GM19240 (cell line): ENCODE measurements around the gene SLC44A5.
"Not testable (repeated sequence)": the region's sequence is repeated elsewhere in the genome, so short reads cannot be mapped to it uniquely, and the experiment has no call there.

ENCODE experiments used
- DNase-seq: peaks from one replicate; pipeline ENCODE4 v3.0.0; 2011; ENCODE audit warnings: low spot score; ENCODE audit not compliant: insufficient read length

The SLC44A5 gene

DNA sequence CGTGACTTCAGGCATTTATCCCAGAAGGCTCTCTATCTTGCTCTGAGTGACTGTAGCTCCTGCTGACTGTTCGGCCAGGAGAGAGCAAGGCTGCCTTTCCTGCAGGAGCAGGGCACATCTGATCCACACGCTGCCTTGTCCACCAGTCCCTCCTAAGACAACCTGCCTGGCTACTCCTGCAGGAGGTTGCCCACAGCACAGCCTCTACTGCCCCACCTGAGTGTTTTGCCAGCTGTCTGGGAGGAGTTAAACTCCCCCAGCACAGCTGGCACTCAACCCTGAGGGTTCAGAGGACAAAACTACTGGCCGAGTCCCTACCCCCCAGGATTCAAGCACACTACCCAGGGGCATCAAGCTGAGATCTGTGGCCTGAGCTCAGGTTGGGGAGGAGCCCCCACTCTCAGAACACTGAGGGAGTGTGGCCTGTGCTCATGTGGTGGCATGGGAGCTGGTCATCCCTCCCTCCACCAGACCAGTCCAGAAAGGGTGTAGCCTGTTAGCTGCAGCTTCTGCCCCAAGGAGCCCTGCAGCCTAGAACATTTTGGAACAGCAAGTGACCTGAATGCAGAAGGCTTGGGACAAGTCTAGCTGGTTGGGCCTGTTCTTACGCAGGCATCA is 237.3 kb downstream of the SLC44A5 start:
- no peak for DNase-seq

DNA sequence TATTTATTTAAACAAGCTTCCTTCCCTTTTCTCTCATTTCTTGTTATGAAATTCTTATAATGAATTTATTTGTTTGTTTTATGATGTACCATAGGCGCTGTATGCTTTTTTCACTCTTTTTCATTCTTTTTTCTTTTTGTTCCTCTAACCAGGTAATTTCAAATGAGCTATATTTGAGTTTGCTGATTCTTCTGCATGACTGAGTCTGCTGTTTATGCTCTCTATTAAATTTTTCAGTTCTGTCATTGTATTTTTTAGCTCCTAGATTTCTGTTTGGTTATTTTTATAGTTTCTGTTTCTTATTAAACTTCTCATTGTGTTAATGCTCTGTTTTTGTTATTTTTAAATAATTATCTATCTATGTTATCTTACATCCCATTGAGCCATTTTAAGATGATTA is 244.3 kb downstream of the SLC44A5 start:
- no peak for DNase-seq

DNA sequence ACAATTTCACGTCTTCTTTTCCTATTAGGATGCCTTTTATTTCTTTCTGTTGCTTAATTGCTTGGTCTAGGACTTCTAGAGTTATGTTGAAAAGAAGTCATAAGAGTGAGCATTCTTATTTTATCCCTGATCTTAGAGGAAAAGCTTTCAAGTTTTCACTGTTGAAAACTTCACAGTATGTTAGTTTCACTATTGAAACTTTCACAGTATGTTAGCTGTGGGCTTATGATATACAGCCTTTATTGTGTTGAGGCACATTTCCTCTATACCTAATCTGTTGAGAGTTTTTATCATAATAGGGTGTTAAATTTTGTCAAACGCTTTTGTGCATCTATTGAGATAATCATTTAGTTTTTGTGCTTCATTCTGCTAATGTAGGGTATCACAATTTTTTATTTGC is 249.7 kb downstream of the SLC44A5 start:
- no peak for DNase-seq

DNA sequence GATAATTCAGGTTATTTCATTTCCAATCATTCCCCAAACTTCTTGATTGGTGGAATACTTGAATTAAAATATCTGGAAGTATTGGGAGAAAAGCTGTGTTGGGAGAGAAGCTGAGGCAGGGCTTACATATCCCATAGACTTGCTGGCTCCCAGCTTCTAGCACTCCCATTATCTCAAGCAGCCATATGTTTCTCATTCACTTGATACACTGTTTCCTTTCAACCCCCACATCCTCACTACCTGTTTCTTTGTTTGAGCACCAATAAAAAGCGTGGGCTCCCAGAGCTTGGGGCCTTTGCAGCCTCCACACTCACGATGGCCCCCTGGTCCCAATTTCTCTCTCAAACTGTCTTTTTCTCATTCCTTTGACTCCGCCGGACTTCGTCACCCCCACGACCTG is 256.6 kb downstream of the SLC44A5 start:
- not testable (repeated sequence) for DNase-seq

DNA sequence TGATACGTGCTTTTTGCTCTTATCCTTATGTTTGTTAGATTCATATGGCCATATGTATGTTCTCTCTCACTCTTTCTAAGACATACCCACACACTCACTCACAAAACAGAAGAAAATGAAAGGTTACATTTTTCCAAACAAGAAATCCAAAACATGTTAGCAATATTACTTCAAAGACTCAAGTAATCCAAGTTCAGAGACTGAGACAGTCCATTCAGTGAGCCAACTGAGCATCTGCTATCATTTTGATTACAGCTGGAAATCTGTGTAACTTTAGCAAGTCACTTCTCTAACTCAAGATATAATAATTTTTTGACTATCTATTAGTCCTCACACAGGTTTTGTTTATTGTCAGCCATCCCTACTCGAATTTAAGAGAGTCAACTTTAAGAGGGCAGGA is 257.9 kb downstream of the SLC44A5 start:
- no peak for DNase-seq

DNA sequence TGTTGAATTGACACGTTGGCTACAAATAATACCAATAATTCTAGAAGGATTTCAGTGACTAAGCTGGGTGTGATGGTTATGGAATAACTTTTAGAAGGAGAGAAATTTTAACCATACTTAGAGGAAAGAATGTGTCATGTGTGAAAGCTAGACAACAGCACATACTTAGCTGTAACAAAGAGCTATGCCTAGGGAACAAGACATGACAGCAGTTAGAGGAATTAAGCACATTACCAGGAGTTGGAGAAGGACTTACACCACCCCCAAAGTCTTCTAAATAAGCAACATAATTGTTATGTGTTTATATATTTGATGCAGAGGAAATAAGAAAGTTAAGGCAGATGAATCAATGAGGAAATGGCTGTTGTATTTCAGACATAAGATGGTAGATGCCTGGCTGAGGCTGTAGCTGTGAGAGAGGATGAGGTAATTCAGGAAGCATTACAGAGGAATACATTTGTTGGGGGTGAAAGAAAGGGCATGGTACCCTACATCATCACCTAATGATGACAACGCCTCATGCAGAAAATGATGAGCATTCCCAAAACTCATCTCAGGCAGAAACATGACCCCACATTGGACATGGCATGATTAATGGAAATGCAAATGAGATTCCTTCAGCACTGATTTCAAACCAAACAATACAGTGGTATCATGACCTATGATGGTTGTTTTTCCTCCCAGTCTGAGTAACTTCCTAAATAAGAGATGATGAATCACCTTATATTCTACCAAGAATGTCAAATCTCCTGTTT is 265.2 kb downstream of the SLC44A5 start:
- no peak for DNase-seq

DNA sequence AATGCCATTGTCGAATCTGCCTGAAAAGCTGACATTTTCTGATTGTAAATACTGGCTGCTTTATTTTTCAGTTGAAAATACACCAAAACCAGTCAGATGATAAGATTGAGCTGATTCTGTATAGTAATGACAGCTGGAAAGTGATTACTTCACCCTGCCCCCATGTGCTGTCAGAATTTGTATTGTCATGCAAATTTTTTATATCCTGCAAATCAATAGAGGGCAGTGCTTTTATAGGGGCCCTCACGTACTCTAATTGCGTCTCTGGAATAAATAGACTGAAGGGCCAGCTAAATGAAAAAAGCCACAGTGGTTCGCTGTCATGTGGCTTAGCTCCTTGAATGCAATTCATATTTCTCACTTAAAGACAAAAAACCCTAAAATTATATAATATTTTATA is 268.1 kb downstream of the SLC44A5 start:
- no peak for DNase-seq

DNA sequence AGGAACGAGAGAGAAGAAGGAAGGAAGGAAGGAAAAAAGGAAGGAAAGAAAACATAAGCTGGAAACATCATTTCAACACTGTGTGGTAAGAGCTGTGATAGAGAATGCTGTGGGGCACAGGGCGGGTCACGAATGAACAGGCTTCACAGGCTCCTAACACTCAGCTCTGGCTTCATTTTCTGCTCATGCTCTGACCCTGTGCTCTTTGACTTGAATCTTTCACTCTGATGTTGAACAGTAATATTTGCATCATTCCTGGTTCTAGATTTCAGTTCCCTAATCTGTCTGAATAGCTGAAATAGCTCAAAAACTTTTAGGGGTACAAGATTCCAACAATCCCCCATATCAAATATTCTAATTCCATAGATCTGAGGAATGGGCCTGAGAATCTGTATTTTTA is 269.4 kb downstream of the SLC44A5 start:
- DNase-seq, result no peak

DNA sequence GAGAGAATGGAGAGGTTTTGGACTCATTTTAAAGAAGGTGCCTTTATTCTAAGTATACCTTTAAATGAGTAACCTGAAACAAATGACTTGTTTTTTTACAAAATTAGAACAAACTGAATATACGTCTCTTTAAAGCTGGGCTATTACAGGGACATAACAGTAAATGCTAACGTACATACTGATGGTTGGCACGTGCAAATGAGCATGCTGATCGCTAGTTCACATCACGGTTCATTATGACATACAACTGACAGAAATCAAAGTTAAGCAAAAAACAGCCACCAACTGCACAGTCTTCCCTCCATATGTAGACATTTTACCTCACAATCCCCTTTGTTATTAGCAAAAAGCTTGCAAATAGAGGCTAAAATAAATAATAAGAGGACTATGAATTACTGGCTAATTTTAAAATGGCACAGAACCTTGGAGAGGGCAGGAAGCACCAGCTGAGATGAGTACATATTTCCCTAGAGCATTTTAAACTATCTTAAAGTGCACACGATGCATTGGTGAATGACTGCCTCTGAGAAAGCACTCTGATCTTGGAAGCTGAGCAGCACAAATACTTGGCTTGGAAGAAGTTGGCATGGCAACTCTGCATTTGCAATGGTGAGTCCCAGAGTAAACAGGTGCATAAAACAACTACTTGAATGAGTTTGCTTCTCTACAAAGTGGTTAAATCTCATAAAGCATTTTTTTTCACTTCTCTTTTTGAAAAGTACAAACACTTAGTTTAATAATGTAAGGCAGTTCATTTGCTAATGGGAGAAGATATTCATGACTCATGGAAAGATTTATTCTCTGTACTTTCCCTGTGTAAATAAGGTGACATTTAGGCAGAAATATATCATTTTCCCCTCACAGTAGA is 272.1 kb downstream of the SLC44A5 start:
- peak; percentile 4 for DNase-seq

DNA sequence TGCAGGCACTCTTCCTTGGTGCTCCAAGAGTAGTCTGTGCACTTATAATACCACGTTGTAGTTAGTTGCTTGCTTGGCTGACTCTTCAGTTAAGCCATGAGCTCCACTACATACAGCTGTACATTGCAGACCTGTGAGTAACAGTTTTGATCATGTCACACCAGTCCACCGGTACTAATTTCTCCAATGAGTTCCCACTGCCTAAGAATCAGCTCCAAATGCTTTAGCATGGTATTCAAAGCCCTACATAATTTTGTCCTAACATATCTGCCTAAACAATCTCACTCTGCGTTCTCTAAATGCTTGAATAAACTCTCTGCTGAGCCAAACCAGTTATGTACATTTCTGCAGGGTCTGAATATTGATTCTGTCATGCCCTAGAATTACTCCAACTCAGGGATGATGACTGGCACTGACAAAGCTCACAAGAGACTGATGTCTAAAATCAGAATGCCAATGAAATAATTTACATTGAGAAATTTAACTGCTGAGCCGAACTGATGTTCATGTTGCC is 276.0 kb downstream of the SLC44A5 start:
- DNase-seq, result no peak

DNA sequence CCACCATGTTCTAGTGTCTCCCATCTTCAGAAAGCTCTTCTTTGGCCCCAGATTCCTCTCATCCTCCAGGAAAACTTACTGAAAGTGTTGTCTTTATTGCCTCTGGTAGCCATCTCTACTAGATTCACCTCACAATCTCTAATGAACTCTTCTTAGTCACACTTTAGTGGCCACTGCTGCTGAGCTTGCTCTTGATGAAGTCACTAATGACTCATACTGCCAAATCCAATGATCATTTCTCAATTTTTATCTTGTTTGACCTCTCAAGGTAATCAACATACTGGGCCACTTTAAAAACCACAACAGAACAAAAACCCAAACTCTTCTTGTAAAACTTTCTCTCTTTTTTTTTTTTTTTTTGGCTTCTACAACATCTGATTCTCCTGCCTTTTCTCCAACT is 280.3 kb downstream of the SLC44A5 start:
- DNase-seq, result no peak

DNA sequence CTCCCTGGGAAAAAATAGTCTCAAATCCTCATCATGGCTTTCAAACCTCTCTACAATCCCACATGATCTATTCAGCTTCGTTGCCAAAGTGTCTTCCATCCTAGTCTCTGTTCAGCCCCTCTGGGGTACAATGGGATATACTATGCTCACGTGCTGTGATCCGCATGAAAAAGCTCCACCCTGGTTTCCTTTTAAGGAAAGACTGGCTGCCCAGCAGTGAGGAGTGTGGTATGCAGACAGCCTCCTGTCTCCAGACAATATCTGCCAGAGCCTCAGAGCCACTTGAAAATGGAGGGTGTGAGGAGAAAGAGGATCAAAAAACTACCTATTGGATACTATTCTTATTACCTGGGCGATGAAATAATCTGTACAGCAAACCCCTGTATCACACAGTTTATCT is 282.2 kb downstream of the SLC44A5 start:
- no peak for DNase-seq

DNA sequence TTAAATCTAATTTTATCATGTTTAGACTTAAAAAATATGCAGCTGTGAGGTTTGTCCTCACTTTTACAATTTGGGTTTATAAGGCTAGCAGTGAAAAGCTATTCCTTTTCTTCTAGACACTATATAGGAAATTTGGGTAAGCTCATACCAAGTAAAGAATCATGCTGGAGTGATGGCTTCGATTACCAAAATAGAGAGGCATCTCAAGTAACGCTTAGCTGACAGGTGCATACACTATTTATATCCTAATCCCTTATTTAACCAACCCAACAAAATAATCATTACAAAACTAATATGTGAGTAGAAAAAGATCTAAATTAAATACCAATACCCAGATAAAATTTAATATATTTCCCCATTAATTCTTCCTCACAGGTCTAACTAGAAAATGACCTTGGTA is 283.5 kb downstream of the SLC44A5 start:
- DNase-seq, result no peak

DNA sequence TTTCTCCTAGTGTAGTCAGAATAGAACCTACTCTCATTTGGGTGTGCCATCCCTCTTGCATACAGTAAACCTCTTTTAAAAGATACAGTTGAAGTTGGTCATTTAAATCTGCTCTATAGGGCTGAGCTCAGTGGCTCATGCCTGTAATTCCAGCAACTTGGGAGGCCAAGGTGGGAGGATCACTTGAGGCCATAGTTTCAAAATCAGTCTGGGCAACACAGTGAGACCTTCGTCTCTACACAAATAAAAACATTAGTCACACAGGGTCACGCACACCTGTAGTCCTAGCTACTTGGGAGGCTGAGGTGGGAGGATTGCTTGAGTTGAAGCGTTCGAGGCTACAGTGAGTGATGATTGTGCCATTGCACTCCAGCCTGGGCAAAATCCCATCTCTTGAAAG is 292.9 kb downstream of the SLC44A5 start:
- DNase-seq, result no peak

DNA sequence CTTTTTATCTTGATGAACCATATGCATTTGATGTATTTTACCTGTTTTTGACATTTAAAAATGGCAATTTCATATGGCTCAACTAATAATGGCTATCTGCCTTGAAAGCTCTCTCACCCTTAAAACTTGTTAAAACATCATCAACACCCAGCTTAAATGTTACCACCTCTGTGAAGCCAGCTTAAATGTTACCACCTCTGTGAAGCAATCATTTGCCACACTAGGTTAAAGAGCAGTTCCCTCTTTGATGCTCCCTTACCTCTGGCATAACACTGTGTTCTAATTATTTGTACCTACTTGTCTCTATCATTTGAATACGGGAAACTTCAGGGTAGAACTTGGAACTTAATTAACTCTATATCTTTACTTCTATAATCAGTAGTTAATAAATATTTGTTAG is 294.7 kb downstream of the SLC44A5 start:
- no peak for DNase-seq

DNA sequence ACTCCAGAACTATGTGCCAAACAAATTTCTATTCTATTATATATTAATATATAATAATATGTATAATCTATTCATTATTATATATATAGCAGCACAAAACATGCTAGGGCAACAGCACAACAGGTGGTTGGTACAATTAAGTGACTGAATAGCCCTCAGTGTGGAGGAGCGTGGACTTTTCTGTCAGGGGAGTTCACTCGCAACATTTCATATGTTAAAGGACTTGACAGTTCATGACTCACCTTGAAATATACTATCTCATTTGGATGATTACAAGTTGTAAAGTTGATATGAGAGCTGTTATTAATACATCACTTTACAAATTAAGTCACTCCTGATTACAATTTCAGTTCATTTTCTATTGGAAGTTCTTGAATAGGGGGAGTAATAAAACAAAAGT is 298.3 kb downstream of the SLC44A5 start:
- DNase-seq, result no peak

DNA sequence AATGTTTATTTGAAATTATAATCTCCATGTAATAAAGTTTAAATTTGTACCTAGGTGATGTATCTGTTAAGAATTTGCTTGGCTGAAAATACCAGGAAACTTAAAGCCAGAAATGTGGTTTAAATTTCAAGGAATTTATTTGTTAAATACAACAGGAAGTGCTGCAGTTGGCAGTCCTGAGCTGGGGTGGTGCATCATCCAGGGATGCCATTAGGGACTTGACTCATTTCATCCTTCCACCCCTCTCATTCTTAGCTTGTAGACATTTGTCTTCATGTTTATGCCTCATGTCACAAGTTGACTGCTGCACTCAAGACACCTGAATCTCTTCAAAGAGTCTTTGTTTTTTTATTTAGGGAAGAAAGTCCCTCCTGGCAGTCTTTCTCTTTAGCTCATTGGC is 300.8 kb downstream of the SLC44A5 start:
- DNase-seq, result no peak

DNA sequence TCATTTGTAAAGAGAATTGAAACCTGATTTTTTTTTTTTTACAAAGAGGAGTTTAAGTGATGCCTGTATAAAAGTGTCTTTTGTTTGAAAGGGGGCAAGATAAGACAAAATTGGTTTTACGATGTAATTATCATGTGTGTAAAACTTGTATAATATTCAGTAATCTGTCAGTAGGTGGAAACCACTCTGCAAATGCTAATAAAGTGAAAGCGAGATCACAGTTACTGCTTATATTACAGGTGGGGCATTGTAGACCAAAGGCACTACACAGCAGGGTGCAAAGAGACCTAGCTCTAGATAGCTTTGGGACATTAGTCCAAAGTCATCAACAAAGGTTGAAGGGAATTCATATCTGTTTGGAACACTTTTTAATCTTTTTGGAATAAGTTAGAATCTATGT is 302.5 kb downstream of the SLC44A5 start:
- no peak for DNase-seq

DNA sequence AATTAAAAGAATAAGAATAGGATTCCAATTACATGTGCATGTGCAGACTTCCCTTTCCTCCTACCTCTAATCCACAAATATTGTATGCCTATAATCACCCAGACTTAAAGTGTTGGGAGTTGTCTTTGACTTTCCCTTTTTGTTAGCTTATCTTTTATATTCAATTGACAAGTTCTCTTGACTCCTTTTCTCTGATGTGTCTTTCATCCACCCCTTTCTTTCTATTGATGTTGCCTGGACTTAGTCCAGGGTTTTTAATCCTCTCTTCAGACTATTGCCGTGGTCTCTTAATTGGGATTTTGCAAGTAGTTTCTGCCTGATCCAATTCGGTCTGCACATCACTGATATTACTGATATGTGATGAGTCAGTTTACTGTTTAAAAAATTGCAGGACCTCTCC is 305.9 kb downstream of the SLC44A5 start:
- no peak for DNase-seq

DNA sequence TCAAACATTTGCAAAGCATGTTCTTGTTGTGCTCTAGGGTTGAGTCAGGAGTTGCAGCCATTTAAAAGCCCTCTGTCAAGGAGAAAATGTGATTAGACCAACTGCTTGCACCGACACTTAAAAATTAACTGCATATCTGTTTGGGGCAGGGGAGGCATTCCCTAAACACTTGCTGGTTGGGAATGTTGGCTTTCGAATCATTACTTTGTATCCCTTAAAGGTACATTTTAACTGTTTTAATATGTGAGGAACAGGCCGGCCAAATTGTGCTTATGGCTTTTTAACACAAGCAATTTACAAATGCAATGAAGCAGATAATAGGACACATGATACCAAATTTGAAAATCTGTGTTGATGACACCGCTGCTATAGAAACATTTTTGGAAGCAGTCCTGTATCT is 317.6 kb downstream of the SLC44A5 start:
- DNase-seq, result no peak

DNA sequence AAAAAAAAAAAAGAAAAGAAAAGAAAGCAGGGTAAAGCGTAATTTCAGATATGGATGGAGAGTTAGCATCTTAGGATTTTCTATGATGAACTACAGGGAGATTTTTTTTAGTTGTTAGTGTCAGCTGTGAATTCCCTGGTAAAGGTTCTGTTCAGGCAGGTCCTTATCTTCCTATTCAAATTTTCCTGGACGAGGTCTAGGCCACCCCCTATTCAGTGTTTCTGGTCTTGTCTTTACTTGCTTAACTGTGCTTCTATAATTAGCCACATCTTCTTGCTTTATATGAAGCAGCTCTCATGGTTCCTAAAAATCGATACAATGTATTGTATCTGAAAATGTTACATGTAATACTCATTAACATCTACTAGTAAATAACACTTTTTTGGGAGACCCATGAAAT is 318.9 kb downstream of the SLC44A5 start:
- DNase-seq, result no peak

DNA sequence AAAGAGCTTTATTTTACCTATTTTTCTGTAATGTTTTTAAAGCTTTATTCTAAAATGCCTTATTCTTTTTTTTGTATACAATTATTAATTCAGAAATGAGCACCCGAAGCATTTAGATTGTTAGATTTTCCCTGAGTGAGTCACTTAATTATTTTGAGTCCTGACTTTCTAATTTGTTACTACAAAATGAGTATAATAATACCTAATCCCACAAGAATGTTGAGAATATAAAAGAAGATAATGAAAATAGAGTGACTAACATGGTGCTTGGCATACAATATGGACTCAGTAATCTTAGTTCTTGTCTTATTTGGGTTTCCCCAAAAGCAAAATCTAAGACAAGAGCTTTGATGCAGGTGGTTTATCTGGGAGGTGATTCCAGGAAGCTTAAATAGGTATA is 334.5 kb downstream of the SLC44A5 start:
- DNase-seq, result no peak
